WTC11 (cell line): ENCODE measurements around the gene MYH1.

Source experiments
- CREB1 ChIP-seq: sonication (generic); formaldehyde crosslinking; IDR thresholded peaks from 2 replicates; pipeline ENCODE4 v1.8.0; 2023; ENCODE audit warnings: mild to moderate bottlenecking, missing genetic modification reagents
- CREM ChIP-seq: sonication (generic); formaldehyde crosslinking; IDR thresholded peaks from 2 replicates; pipeline ENCODE4 v1.8.1; 2022; ENCODE audit warnings: mild to moderate bottlenecking, missing genetic modification reagents, moderate library complexity
- ELF4 ChIP-seq: sonication (generic); formaldehyde crosslinking; IDR thresholded peaks from 2 replicates; pipeline ENCODE4 v1.8.1; 2022; ENCODE audit warnings: low read depth, mild to moderate bottlenecking, moderate library complexity, missing genetic modification reagents
- FOXJ3 ChIP-seq: sonication (generic); formaldehyde crosslinking; IDR thresholded peaks from 2 replicates; pipeline ENCODE4 v1.9.0; 2021; ENCODE audit warnings: missing genetic modification reagents, mild to moderate bottlenecking, borderline replicate concordance
- TCF7 ChIP-seq: sonication (generic); formaldehyde crosslinking; IDR thresholded peaks from 2 replicates; pipeline ENCODE4 v1.8.0; 2022; ENCODE audit warnings: mild to moderate bottlenecking, low read depth, missing genetic modification reagents, moderate library complexity
- ZNF121 ChIP-seq: sonication (generic); formaldehyde crosslinking; IDR thresholded peaks from 2 replicates; pipeline ENCODE4 v1.8.0; 2023; ENCODE audit warnings: missing genetic modification reagents
- TF ChIP-seq, protein P1 (sequence below): fragments of 200-600 bp; IDR thresholded peaks from 2 replicates; pipeline ENCODE4 v1.8.0; 2022; ENCODE audit warnings: antibody characterized with exemption
- TF ChIP-seq, protein P2 (sequence below): sonication (generic); formaldehyde crosslinking; IDR thresholded peaks from 2 replicates; pipeline ENCODE4 v1.8.0; 2023; ENCODE audit warnings: missing genetic modification reagents, mild to moderate bottlenecking, borderline replicate concordance
- TF ChIP-seq, protein P3 (sequence below): sonication (generic); formaldehyde crosslinking; IDR thresholded peaks from 2 replicates; pipeline ENCODE4 v1.8.0; 2022; ENCODE audit warnings: mild to moderate bottlenecking, missing genetic modification reagents
- TF ChIP-seq, protein P4 (sequence below): sonication (generic); formaldehyde crosslinking; IDR thresholded peaks from 2 replicates; pipeline ENCODE4 v1.8.1; 2023; ENCODE audit warnings: mild to moderate bottlenecking, missing genetic modification reagents
- TF ChIP-seq, protein P5 (sequence below): sonication (generic); formaldehyde crosslinking; IDR thresholded peaks from 2 replicates; pipeline ENCODE4 v1.8.1; 2022; ENCODE audit warnings: mild to moderate bottlenecking, moderate library complexity, missing genetic modification reagents
- TF ChIP-seq, protein P6 (sequence below): sonication (generic); formaldehyde crosslinking; IDR thresholded peaks from 2 replicates; pipeline ENCODE4 v1.8.1; 2023; ENCODE audit warnings: mild to moderate bottlenecking, missing genetic modification reagents, moderate library complexity
- TF ChIP-seq, protein P7 (sequence below): sonication (generic); formaldehyde crosslinking; IDR thresholded peaks from 2 replicates; pipeline ENCODE4 v1.8.0; 2022; ENCODE audit warnings: missing genetic modification reagents

DNA sequence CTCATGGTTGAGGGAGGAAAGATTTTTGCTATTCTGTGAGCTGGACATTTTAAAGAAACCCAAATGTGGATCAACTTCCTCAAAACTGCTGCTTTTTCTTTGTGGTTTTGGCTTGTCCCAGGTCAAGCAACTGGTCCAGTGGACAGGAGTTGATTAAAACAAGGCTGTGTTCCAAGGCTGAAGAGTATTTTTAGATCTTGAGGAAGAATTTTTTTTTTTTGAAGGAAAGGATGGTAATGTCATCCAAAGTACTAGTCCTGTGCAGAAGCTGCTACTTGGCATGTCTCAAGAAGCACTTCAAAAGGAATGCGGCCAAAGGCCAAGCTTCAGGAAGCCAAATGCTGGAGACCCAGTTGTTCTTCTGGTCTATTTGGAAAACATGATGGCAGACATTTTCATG is 39.1 kb upstream of the MYH1 start:
- TF ChIP-seq, protein P1, sequence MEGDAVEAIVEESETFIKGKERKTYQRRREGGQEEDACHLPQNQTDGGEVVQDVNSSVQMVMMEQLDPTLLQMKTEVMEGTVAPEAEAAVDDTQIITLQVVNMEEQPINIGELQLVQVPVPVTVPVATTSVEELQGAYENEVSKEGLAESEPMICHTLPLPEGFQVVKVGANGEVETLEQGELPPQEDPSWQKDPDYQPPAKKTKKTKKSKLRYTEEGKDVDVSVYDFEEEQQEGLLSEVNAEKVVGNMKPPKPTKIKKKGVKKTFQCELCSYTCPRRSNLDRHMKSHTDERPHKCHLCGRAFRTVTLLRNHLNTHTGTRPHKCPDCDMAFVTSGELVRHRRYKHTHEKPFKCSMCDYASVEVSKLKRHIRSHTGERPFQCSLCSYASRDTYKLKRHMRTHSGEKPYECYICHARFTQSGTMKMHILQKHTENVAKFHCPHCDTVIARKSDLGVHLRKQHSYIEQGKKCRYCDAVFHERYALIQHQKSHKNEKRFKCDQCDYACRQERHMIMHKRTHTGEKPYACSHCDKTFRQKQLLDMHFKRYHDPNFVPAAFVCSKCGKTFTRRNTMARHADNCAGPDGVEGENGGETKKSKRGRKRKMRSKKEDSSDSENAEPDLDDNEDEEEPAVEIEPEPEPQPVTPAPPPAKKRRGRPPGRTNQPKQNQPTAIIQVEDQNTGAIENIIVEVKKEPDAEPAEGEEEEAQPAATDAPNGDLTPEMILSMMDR, result no peak
- no peak for TF ChIP-seq TCF7 (CRISPR knock-in tag)
- TF ChIP-seq CREB1 (CRISPR knock-in tag), result no peak
- TF ChIP-seq, protein P2, sequence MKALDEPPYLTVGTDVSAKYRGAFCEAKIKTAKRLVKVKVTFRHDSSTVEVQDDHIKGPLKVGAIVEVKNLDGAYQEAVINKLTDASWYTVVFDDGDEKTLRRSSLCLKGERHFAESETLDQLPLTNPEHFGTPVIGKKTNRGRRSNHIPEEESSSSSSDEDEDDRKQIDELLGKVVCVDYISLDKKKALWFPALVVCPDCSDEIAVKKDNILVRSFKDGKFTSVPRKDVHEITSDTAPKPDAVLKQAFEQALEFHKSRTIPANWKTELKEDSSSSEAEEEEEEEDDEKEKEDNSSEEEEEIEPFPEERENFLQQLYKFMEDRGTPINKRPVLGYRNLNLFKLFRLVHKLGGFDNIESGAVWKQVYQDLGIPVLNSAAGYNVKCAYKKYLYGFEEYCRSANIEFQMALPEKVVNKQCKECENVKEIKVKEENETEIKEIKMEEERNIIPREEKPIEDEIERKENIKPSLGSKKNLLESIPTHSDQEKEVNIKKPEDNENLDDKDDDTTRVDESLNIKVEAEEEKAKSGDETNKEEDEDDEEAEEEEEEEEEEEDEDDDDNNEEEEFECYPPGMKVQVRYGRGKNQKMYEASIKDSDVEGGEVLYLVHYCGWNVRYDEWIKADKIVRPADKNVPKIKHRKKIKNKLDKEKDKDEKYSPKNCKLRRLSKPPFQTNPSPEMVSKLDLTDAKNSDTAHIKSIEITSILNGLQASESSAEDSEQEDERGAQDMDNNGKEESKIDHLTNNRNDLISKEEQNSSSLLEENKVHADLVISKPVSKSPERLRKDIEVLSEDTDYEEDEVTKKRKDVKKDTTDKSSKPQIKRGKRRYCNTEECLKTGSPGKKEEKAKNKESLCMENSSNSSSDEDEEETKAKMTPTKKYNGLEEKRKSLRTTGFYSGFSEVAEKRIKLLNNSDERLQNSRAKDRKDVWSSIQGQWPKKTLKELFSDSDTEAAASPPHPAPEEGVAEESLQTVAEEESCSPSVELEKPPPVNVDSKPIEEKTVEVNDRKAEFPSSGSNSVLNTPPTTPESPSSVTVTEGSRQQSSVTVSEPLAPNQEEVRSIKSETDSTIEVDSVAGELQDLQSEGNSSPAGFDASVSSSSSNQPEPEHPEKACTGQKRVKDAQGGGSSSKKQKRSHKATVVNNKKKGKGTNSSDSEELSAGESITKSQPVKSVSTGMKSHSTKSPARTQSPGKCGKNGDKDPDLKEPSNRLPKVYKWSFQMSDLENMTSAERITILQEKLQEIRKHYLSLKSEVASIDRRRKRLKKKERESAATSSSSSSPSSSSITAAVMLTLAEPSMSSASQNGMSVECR, result no peak
- TF ChIP-seq, protein P3, sequence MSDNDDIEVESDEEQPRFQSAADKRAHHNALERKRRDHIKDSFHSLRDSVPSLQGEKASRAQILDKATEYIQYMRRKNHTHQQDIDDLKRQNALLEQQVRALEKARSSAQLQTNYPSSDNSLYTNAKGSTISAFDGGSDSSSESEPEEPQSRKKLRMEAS (CRISPR knock-in tag), result no peak
- TF ChIP-seq, protein P4, sequence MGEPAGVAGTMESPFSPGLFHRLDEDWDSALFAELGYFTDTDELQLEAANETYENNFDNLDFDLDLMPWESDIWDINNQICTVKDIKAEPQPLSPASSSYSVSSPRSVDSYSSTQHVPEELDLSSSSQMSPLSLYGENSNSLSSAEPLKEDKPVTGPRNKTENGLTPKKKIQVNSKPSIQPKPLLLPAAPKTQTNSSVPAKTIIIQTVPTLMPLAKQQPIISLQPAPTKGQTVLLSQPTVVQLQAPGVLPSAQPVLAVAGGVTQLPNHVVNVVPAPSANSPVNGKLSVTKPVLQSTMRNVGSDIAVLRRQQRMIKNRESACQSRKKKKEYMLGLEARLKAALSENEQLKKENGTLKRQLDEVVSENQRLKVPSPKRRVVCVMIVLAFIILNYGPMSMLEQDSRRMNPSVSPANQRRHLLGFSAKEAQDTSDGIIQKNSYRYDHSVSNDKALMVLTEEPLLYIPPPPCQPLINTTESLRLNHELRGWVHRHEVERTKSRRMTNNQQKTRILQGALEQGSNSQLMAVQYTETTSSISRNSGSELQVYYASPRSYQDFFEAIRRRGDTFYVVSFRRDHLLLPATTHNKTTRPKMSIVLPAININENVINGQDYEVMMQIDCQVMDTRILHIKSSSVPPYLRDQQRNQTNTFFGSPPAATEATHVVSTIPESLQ (CRISPR knock-in tag), result no peak
- TF ChIP-seq, protein P5, sequence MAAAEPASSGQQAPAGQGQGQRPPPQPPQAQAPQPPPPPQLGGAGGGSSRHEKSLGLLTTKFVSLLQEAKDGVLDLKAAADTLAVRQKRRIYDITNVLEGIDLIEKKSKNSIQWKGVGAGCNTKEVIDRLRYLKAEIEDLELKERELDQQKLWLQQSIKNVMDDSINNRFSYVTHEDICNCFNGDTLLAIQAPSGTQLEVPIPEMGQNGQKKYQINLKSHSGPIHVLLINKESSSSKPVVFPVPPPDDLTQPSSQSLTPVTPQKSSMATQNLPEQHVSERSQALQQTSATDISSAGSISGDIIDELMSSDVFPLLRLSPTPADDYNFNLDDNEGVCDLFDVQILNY (CRISPR knock-in tag), result no peak
- TF ChIP-seq CREM, result no peak
- TF ChIP-seq, protein P6, sequence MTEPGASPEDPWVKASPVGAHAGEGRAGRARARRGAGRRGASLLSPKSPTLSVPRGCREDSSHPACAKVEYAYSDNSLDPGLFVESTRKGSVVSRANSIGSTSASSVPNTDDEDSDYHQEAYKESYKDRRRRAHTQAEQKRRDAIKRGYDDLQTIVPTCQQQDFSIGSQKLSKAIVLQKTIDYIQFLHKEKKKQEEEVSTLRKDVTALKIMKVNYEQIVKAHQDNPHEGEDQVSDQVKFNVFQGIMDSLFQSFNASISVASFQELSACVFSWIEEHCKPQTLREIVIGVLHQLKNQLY, result no peak
- no peak for TF ChIP-seq FOXJ3 (CRISPR knock-in tag)
- no peak for TF ChIP-seq ZNF121
- TF ChIP-seq, protein P7, sequence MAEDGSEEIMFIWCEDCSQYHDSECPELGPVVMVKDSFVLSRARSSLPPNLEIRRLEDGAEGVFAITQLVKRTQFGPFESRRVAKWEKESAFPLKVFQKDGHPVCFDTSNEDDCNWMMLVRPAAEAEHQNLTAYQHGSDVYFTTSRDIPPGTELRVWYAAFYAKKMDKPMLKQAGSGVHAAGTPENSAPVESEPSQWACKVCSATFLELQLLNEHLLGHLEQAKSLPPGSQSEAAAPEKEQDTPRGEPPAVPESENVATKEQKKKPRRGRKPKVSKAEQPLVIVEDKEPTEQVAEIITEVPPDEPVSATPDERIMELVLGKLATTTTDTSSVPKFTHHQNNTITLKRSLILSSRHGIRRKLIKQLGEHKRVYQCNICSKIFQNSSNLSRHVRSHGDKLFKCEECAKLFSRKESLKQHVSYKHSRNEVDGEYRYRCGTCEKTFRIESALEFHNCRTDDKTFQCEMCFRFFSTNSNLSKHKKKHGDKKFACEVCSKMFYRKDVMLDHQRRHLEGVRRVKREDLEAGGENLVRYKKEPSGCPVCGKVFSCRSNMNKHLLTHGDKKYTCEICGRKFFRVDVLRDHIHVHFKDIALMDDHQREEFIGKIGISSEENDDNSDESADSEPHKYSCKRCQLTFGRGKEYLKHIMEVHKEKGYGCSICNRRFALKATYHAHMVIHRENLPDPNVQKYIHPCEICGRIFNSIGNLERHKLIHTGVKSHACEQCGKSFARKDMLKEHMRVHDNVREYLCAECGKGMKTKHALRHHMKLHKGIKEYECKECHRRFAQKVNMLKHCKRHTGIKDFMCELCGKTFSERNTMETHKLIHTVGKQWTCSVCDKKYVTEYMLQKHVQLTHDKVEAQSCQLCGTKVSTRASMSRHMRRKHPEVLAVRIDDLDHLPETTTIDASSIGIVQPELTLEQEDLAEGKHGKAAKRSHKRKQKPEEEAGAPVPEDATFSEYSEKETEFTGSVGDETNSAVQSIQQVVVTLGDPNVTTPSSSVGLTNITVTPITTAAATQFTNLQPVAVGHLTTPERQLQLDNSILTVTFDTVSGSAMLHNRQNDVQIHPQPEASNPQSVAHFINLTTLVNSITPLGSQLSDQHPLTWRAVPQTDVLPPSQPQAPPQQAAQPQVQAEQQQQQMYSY (CRISPR knock-in tag), result no peak
- TF ChIP-seq ELF4 (CRISPR knock-in tag), result no peak
